Muscle of leg (tissue), 11 donors: ENCODE results near the gene PSD. TPM values are rescaled to one million over a fixed set of nuclear protein-coding genes. Genes with fewer than 3 reads are reported as not detected.

Source experiments
- DNase-seq: peaks from one replicate; pipeline ENCODE4 v3.0.0; 2013
- H3K27ac ChIP-seq: one replicate; pipeline ENCODE4 v1.5.1; 2013; ENCODE audit warnings: mild to moderate bottlenecking, low read length, control low read depth
- H3K27me3 ChIP-seq: one replicate; pipeline ENCODE4 v1.6.1; 2013; ENCODE audit warnings: low read length; ENCODE audit not compliant: control insufficient read depth, insufficient read depth
- H3K36me3 ChIP-seq: one replicate; pipeline ENCODE4 v1.6.1; 2013; ENCODE audit warnings: low read length; ENCODE audit not compliant: control insufficient read depth, insufficient read depth
- H3K4me1 ChIP-seq: one replicate; pipeline ENCODE4 v1.6.1; 2013; ENCODE audit warnings: low read length; ENCODE audit not compliant: control insufficient read depth, insufficient read depth
- H3K4me3 ChIP-seq: one replicate; pipeline ENCODE4 v1.5.1; 2013; ENCODE audit warnings: low read length, control low read depth
- H3K9me3 ChIP-seq: replicated peaks from 2 replicates; pipeline ENCODE4 v1.6.1; 2013; ENCODE audit warnings: low read depth, low read length; ENCODE audit not compliant: control insufficient read depth
- WGBS: methylation state at CpG from one replicate; pipeline ENCODE4 v1.1.5; 2013; ENCODE audit warnings: missing lambda C conversion rate; ENCODE audit not compliant: insufficient coverage; 5-methylcytosine and 5-hydroxymethylcytosine counted together
- polyA plus RNA-seq, 8 donors: library from polyadenylated mRNA; unstranded; fragments of 120-200 nt; gene quantifications; one replicate each; pipeline versions ENCODE4 v1.2.1 to v1.2.3, GENCODE V29; 2013; ENCODE audit warnings: inconsistent platforms in 1 of 8, low replicate concordance in 1 of 8; ENCODE audit not compliant: insufficient read length in 8 of 8, insufficient read depth in 1 of 8
- total RNA-seq: library from RNA; stranded (reverse); fragments of 120-200 nt; gene quantifications from one replicate; pipeline ENCODE4 v1.2.4, GENCODE V29; 2013

Gene PSD
- total and polyA plus RNA-seq, 9 donors, result 6.1 to 11.0 (median 6.7) TPM

GRCh38 chr10:102399217-102400021 is 19.2 kb downstream of the PSD start:
- peaks cover 52% of the 10 kb centered on the region for H3K36me3 ChIP-seq

DNA sequence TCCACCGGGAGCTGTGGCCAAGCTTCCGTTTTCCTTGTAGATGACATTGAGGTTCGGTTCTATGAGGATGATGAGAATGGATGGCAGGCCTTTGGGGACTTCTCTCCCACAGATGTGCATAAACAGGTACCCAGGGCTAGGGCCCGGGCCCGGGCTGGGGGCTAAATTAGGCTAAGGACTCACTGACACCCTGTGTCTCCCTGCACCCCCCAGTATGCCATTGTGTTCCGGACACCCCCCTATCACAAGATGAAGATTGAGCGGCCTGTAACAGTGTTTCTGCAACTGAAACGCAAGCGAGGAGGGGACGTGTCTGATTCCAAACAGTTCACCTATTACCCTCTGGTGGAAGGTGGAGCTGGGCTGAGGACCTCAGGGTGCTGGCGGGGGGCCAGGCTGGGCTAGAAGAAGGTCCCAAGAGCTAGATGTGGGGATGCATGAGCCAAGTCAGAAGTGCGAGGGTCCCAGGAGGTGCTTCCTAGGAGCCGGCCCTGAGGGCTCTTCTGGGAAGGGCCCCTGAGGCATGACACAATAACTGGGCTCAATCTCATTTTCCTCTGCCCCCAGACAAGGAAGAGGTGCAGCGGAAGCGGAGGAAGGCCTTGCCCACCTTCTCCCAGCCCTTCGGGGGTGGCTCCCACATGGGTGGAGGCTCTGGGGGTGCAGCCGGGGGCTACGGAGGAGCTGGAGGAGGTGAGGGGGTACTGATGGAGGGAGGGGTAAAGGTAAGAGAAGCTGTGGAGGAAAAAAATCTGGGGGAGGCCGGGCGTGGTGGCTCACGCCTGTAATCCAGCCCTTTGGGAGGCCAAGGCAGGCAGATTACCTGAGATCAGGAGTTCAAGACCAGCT is 20.2 kb downstream of the PSD start:
- Histone ChIP-seq H3K9me3 (no peaks in the 10 kb centered on the region), H3K36me3 (peaks cover 48% of the 10 kb centered on the region), H3K27me3 (no peaks in the 10 kb centered on the region), H3K27ac (peak overlapping the region; percentile 85), H3K4me3 (no peak overlapping the region), H3K4me1 (peaks cover 40% of the 10 kb centered on the region)
- DNase-seq, result no peak
- WGBS, result 83% methylated on average over 9 of the region's 21 CpGs

More at GRCh38 chr10:102399217-102400021, 19.2 kb downstream of the PSD start:
- H3K9me3 ChIP-seq, result no peaks in the 10 kb centered on the region
- no peaks in the 10 kb centered on the region for H3K27me3 ChIP-seq
- 3% methylated on average over 69 of the region's 72 CpGs for WGBS
- peak overlapping the region; percentile 63 for H3K4me3 ChIP-seq
- DNase-seq, result peak; percentile 94
- peaks cover 34% of the 10 kb centered on the region for H3K4me1 ChIP-seq
- H3K27ac ChIP-seq, result peak overlapping the region; percentile 85

DNA sequence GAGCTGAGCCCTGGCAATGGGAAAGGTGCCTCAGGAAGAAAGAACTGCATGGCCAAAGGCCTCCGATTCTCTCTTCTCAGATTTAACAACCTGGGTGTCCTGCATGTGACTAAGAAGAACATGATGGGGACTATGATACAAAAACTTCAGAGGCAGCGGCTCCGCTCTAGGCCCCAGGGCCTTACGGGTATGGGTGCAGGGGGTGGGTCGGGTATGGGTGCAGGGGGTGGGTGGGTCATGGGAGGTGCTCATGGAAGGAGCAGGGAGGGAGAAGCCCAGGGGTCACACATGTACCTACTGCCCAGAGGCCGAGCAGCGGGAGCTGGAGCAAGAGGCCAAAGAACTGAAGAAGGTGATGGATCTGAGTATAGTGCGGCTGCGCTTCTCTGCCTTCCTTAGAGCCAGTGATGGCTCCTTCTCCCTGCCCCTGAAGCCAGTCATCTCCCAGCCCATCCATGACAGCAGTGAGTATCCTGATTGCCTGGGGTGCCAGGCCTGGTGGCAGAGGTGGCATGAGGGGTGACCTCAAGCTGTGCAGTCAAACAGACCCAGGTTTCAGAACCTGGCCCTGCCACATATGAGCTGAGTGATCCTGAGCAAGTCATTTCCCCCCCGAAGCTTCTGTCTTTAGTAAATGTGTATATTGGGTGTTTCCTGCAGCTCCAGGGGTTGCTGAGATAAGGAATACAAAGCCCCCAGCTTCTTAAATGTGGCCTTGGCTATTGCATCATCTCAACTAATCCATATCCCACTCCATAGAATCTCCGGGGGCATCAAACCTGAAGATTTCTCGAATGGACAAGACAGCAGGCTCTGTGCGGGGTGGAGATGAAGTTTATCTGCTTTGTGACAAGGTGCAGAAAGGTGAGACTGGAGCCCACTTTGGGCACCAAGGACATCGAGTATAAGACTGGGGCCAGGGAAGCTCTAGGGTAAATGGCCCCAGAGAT is 21.1 kb downstream of the PSD start:
- H3K4me3 ChIP-seq, result no peak overlapping the region
- WGBS, result 89% methylated on average over 4 of the region's 14 CpGs

GRCh38 chr10:102396730-102397151 is 21.8 kb downstream of the PSD start:
- DNase-seq, result no peak
- Histone ChIP-seq H3K4me1 (peaks cover 41% of the 10 kb centered on the region), H3K27ac (peak overlapping the region; percentile 95), H3K27me3 (no peaks in the 10 kb centered on the region), H3K36me3 (peaks cover 40% of the 10 kb centered on the region), H3K9me3 (no peaks in the 10 kb centered on the region), H3K4me3 (no peak overlapping the region)
- 87% methylated on average over 9 of the region's 12 CpGs for WGBS

More for the DNA sequence above, 21.1 kb downstream of the PSD start:
- H3K27ac ChIP-seq, result no peak overlapping the region
- peaks cover 41% of the 10 kb centered on the region for H3K4me1 ChIP-seq
- no peaks in the 10 kb centered on the region for H3K9me3 ChIP-seq
- DNase-seq, result no peak
- H3K27me3 ChIP-seq, result no peaks in the 10 kb centered on the region
- H3K36me3 ChIP-seq, result peaks cover 47% of the 10 kb centered on the region

- H3K4me1 ChIP-seq, result peaks cover 41% of the 10 kb centered on the region
Observed at GRCh38 chr10:102396317-102396650, 22.3 kb downstream of the PSD start.

GRCh38 chr10:102395400-102396316 is 22.9 kb downstream of the PSD start, which contains the start of gene NFKB2:
TSS of gene NFKB2 (plus strand) at chr10:102395705. CDS start at chr10:102395960, 255 bp downstream.
- 0% methylated on average over 26 of the region's 42 CpGs for WGBS
- peaks cover 41% of the 10 kb centered on the region for H3K4me1 ChIP-seq

More at GRCh38 chr10:102396317-102396650, 22.3 kb downstream of the PSD start:
- Histone ChIP-seq H3K9me3 (no peaks in the 10 kb centered on the region), H3K27ac (peak overlapping the region; percentile 95), H3K27me3 (no peaks in the 10 kb centered on the region), H3K4me3 (peak overlapping the region; percentile 87), H3K36me3 (peaks cover 36% of the 10 kb centered on the region)
- DNase-seq, result no peak
- WGBS, result 51% methylated on average over 3 of the region's 4 CpGs

DNA sequence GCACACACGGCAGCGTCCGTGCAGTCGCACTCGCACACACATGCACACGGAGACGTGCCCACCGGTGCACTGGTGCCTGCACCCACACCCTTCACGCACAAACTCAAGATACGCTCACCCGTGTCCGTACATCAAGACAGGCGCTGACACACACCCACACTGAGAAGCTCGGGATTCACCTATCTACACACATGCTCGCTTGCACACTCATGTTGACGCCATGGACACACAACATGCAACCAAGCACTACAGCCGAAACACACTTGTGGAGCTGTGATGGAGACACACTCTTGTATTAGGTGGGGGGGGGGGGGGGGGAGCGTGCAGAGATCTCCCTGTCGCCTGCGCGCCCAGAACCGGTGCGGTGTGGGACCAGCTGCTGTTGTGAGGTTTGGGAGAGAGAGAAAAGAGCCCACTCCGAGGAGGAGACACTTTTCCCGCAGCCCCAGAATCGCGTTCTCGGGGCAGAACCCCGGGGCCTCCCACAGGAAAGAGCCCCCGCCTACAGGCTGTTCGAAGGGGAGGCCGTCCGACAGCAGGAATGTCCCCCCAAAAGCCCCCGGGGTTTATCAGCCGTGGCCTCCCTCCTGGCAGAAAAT is 23.7 kb downstream of the PSD start:
- H3K9me3 ChIP-seq, result no peaks in the 10 kb centered on the region
- 2% methylated on average over 18 of the region's 35 CpGs for WGBS
- H3K27me3 ChIP-seq, result peaks cover 3% of the 10 kb centered on the region
- peak overlapping the region; percentile 87 for H3K4me3 ChIP-seq
- H3K4me1 ChIP-seq, result peaks cover 38% of the 10 kb centered on the region
- peaks cover 22% of the 10 kb centered on the region for H3K36me3 ChIP-seq
- DNase-seq, result no peak
- peak overlapping the region; percentile 95 for H3K27ac ChIP-seq

More at GRCh38 chr10:102395400-102396316, 22.9 kb downstream of the PSD start, which contains the start of gene NFKB2:
- Histone ChIP-seq H3K36me3 (peaks cover 29% of the 10 kb centered on the region), H3K9me3 (no peaks in the 10 kb centered on the region), H3K27me3 (peaks cover 3% of the 10 kb centered on the region), H3K27ac (peak within 1 kb of the TSS; percentile 95), H3K4me3 (peak within 1 kb of the TSS; percentile 87)
- peak; percentile 97 for DNase-seq

- peaks cover 19% of the 10 kb centered on the region for H3K36me3 ChIP-seq
- no peaks in the 10 kb centered on the region for H3K9me3 ChIP-seq
- H3K4me1 ChIP-seq, result peaks cover 34% of the 10 kb centered on the region
- H3K27me3 ChIP-seq, result peaks cover 3% of the 10 kb centered on the region
- WGBS, result under 1% methylated on average over 67 of the region's 71 CpGs
- peak; percentile 97 for DNase-seq
- peak overlapping the region; percentile 87 for H3K4me3 ChIP-seq
- H3K27ac ChIP-seq, result peak overlapping the region; percentile 95
Observed at GRCh38 chr10:102394079-102394800, 24.3 kb downstream of the PSD start.
